HCT116 (cell line): Measurements from ENCODE around the gene PHYH.

Experiments used
- EZH2 ChIP-seq: fragments of 200-600 bp; sonication (generic); IDR thresholded peaks from 2 replicates; pipeline ENCODE4 v1.6.1; 2017; ENCODE audit warnings: antibody characterized with exemption, mixed run types
- EZH2phosphoT487 ChIP-seq: fragments of 200-600 bp; IDR thresholded peaks from 2 replicates; pipeline ENCODE4 v1.6.1; 2018; ENCODE audit warnings: antibody characterized with exemption, borderline replicate concordance
- POLR2A ChIP-seq: IDR thresholded peaks from 2 replicates; pipeline ENCODE4 v1.7.0; 2011; ENCODE audit warnings: borderline replicate concordance; ENCODE audit not compliant: insufficient read depth, insufficient read length; ENCODE audit errors: extremely low read depth
- RAD21 ChIP-seq: IDR thresholded peaks from 2 replicates; pipeline ENCODE4 v1.6.1; 2012; ENCODE audit warnings: low read depth, mild to moderate bottlenecking
- SRF ChIP-seq: IDR thresholded peaks from 2 replicates; pipeline ENCODE4 v1.6.1; 2012; ENCODE audit warnings: low read depth
- YY1 ChIP-seq: IDR thresholded peaks from 2 replicates; pipeline ENCODE4 v1.6.1; 2011; ENCODE audit warnings: low read length, low read depth, moderate library complexity, mild to moderate bottlenecking; ENCODE audit not compliant: insufficient replicate concordance; ENCODE audit errors: extremely low read depth
- TF ChIP-seq, protein P1 (sequence below): IDR thresholded peaks from 2 replicates; pipeline ENCODE4 v1.6.1; 2012
- TF ChIP-seq, protein P2 (sequence below), 3 experiments: fragments of 200-600 bp in 1 of 3; sonication (generic) in 1 of 3; IDR thresholded peaks in 2 of 3; conservative IDR thresholded peaks in 1 of 3; 2 replicates each; pipeline ENCODE4 v1.5.1; 2012 to 2017; ENCODE audit warnings: low read depth in 2 of 3, low read length in 2 of 3, antibody characterized with exemption in 1 of 3, borderline replicate concordance in 1 of 3, control low read depth in 1 of 3, mild to moderate bottlenecking in 1 of 3, mixed read lengths in 1 of 3, mixed run types in 1 of 3, moderate library complexity in 1 of 3; ENCODE audit not compliant: insufficient read depth in 1 of 3
- TF ChIP-seq, protein P3 (sequence below): IDR thresholded peaks from 2 replicates; pipeline ENCODE4 v1.6.1; 2011; ENCODE audit warnings: mild to moderate bottlenecking, low read length, moderate library complexity; ENCODE audit not compliant: insufficient replicate concordance; ENCODE audit errors: extremely low read depth

DNA sequence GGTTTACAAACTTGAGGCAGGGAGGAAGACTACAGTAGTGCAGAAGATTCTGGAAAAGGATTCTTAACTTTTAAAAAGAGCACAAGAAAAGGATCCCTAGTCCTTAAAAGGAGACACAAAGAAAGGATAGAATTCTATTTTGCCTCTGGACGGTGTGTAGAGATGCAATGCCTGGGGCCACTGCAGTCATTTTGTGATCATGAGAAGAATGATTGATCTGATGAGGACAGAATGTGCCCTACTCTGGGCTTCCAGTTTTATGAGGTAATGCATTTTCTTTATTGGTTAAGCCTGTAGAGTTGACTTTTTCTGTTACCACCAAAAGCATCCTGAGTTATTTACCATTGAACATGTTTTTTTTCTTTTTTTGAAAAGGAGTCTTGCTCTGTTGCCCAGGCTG lies 37.4 kb downstream of the PHYH start:
- TF ChIP-seq POLR2A = no peak
- TF ChIP-seq, protein P1, sequence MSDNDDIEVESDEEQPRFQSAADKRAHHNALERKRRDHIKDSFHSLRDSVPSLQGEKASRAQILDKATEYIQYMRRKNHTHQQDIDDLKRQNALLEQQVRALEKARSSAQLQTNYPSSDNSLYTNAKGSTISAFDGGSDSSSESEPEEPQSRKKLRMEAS = no peak
- TF ChIP-seq RAD21 = no peak
- TF ChIP-seq, protein P2, sequence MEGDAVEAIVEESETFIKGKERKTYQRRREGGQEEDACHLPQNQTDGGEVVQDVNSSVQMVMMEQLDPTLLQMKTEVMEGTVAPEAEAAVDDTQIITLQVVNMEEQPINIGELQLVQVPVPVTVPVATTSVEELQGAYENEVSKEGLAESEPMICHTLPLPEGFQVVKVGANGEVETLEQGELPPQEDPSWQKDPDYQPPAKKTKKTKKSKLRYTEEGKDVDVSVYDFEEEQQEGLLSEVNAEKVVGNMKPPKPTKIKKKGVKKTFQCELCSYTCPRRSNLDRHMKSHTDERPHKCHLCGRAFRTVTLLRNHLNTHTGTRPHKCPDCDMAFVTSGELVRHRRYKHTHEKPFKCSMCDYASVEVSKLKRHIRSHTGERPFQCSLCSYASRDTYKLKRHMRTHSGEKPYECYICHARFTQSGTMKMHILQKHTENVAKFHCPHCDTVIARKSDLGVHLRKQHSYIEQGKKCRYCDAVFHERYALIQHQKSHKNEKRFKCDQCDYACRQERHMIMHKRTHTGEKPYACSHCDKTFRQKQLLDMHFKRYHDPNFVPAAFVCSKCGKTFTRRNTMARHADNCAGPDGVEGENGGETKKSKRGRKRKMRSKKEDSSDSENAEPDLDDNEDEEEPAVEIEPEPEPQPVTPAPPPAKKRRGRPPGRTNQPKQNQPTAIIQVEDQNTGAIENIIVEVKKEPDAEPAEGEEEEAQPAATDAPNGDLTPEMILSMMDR (IDR thresholded peaks at IDR 0.05 in 2 of 3, conservative IDR thresholded peaks at IDR 0.05 in 1 of 3; ENCODE audit: borderline replicate concordance in 1 of 3, insufficient read depth in 1 of 3, low read depth in 2 of 3, low read length in 2 of 3) = no peak
- TF ChIP-seq, protein P3, sequence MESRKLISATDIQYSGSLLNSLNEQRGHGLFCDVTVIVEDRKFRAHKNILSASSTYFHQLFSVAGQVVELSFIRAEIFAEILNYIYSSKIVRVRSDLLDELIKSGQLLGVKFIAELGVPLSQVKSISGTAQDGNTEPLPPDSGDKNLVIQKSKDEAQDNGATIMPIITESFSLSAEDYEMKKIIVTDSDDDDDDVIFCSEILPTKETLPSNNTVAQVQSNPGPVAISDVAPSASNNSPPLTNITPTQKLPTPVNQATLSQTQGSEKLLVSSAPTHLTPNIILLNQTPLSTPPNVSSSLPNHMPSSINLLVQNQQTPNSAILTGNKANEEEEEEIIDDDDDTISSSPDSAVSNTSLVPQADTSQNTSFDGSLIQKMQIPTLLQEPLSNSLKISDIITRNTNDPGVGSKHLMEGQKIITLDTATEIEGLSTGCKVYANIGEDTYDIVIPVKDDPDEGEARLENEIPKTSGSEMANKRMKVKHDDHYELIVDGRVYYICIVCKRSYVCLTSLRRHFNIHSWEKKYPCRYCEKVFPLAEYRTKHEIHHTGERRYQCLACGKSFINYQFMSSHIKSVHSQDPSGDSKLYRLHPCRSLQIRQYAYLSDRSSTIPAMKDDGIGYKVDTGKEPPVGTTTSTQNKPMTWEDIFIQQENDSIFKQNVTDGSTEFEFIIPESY = no peak
- no peak for TF ChIP-seq SRF
- no peak for TF ChIP-seq EZH2
- no peak for TF ChIP-seq YY1
- no peak for TF ChIP-seq EZH2phosphoT487
